Activated T-helper 2 cell treated with anti-CD3 and anti-CD28 coated beads, Interferon-gamma antibody, Interleukin-2, Interleukin-4, amounts not matched to agents 10 μg/mL and 5 μg/mL and 100 μg/mL, durations not matched to agents 14 hours and 24 hours and 36 hours (primary cell): Measurements from ENCODE around the gene SHTN1. TPM values are rescaled to one million over a fixed set of nuclear protein-coding genes. Genes with fewer than 3 reads are reported as not detected.

ENCODE experiments used
- DNase-seq: peaks from one replicate; pipeline ENCODE4 v3.0.0; 2021; ENCODE audit warnings: low spot score
- H3K27ac Mint-ChIP-seq: one replicate; pipeline ENCODE4 v1.8.0; 2021; ENCODE audit warnings: mixed read lengths
- H3K27me3 Mint-ChIP-seq: one replicate; pipeline ENCODE4 v1.8.0; 2021; ENCODE audit warnings: low read depth, mixed read lengths
- H3K36me3 Mint-ChIP-seq: one replicate; pipeline ENCODE4 v1.8.0; 2021; ENCODE audit warnings: low read depth, mixed read lengths
- H3K4me1 Mint-ChIP-seq: one replicate; pipeline ENCODE4 v1.8.0; 2021; ENCODE audit warnings: low read depth, mixed read lengths
- H3K4me3 Mint-ChIP-seq: one replicate; pipeline ENCODE4 v1.8.0; 2021; ENCODE audit warnings: low read depth, mild to moderate bottlenecking, moderate library complexity, mixed read lengths
- H3K9me3 Mint-ChIP-seq: one replicate; pipeline ENCODE4 v1.8.0; 2021; ENCODE audit warnings: mixed read lengths
- intact Hi-C: fragments of 100-400 bp; cut with micrococcal nuclease; formaldehyde crosslinking; loops from one replicate; pipeline ENCODE4 v1.15.1; 2023
- total RNA-seq: library from RNA; stranded (reverse); gene quantifications from 2 replicates; pipeline ENCODE4 v1.2.3, GENCODE V29; 2022

SHTN1 gene
- total RNA-seq, 1 donor from 2014 or later, result not detected

GRCh38 chr10:116973946-116974455 lies 31.0 kb downstream of the SHTN1 start:
- no peaks in the 10 kb centered on the region for H3K4me1 Mint-ChIP-seq
- H3K36me3 Mint-ChIP-seq, result no peaks in the 10 kb centered on the region
- H3K4me3 Mint-ChIP-seq, result no peak overlapping the region
- no peak overlapping the region for H3K27ac Mint-ChIP-seq
- no peaks in the 10 kb centered on the region for H3K27me3 Mint-ChIP-seq
- intact Hi-C loops, result no loop called here
- DNase-seq, result no peak
- H3K9me3 Mint-ChIP-seq, result no peaks in the 10 kb centered on the region

- no peak for DNase-seq
- no peaks in the 10 kb centered on the region for H3K36me3 Mint-ChIP-seq
- H3K4me1 Mint-ChIP-seq, result no peaks in the 10 kb centered on the region
- H3K4me3 Mint-ChIP-seq, result no peak overlapping the region
- no peaks in the 10 kb centered on the region for H3K9me3 Mint-ChIP-seq
- no peak overlapping the region for H3K27ac Mint-ChIP-seq
- H3K27me3 Mint-ChIP-seq, result no peaks in the 10 kb centered on the region
- intact Hi-C loops, result no loop called here
Measured at GRCh38 chr10:116973371-116973905, 31.5 kb downstream of the SHTN1 start.

DNA sequence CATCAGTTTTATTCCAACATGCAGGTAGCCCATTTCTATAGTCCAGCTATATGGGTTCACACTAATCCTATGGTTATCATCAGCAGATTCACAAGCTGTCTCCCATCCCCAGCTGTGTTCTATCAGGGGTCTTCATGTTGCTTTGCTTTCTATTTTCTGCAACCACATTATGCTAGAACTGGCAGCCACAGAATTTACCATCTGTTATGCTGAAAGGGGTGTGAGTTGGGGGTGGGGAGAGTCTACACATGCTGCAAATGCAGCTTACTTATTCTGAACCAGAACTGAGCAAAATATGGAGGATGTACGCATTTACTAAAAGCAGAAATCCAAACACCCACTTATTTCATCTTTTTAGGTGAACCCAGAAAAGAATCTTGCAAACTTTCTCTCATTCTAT lies 32.9 kb downstream of the SHTN1 start:
- intact Hi-C loops, result no loop called here
- no peak overlapping the region for H3K27ac Mint-ChIP-seq
- H3K36me3 Mint-ChIP-seq, result no peaks in the 10 kb centered on the region
- H3K27me3 Mint-ChIP-seq, result no peaks in the 10 kb centered on the region
- H3K4me1 Mint-ChIP-seq, result no peaks in the 10 kb centered on the region
- DNase-seq, result no peak
- no peak overlapping the region for H3K4me3 Mint-ChIP-seq
- no peaks in the 10 kb centered on the region for H3K9me3 Mint-ChIP-seq

- H3K4me1 Mint-ChIP-seq, result no peaks in the 10 kb centered on the region
- intact Hi-C loops, result no loop called here
Measured at GRCh38 chr10:116970050-116970449, 34.9 kb downstream of the SHTN1 start.

GRCh38 chr10:116968331-116968730 lies 36.7 kb downstream of the SHTN1 start:
- H3K36me3 Mint-ChIP-seq, result no peaks in the 10 kb centered on the region
- intact Hi-C loops, result no loop called here
- no peaks in the 10 kb centered on the region for H3K27me3 Mint-ChIP-seq
- H3K27ac Mint-ChIP-seq, result no peak overlapping the region
- DNase-seq, result no peak
- no peak overlapping the region for H3K4me3 Mint-ChIP-seq
- H3K9me3 Mint-ChIP-seq, result no peaks in the 10 kb centered on the region
- no peaks in the 10 kb centered on the region for H3K4me1 Mint-ChIP-seq

More at GRCh38 chr10:116970050-116970449, 34.9 kb downstream of the SHTN1 start:
- Mint-ChIP-seq H3K27ac (no peak overlapping the region), H3K9me3 (no peaks in the 10 kb centered on the region), H3K36me3 (no peaks in the 10 kb centered on the region), H3K4me3 (no peak overlapping the region), H3K27me3 (no peaks in the 10 kb centered on the region)
- DNase-seq, result no peak

DNA sequence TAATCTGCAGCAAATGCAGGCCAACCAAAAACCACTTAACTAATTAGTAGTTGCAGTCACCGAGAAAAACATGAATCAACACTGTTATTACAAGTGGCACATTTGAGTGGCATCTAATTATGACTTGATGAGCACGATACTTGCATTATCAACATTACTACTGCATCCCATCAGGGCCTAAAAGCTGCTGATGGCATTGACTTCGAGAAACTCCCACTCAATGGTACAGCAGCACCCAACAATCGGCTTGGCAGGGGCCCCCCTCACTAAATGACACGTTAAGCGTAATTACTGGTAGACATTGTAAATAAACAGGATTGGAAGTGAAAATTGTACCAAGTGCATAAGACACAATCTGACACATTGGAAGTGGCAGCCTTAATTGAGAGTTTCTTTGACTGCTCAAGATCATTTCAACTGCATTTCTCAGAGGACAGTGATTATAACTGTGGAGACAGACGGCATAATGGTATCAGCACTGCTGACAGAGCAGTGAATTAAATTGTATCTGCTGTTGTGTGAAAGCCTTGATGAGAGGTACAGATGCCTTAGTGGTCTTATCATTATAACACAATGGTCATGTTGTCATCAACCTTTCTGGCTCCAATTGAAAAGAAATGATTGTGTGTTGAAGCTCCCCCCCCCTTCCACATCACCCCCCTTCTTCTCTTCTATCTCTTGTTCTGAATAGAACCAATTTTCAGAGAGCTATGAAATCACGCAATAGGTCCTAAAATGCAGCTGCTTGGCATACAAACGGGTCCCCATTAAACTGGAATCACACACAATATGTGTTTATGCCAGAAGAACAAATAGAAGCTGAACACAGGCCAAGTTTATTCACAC lies 43.4 kb downstream of the SHTN1 start:
- Mint-ChIP-seq H3K36me3 (no peaks in the 10 kb centered on the region), H3K9me3 (no peaks in the 10 kb centered on the region), H3K4me3 (no peak overlapping the region), H3K27me3 (no peaks in the 10 kb centered on the region), H3K4me1 (no peaks in the 10 kb centered on the region), H3K27ac (no peak overlapping the region)
- no peak for DNase-seq
- intact Hi-C loops, result no loop called here

DNA sequence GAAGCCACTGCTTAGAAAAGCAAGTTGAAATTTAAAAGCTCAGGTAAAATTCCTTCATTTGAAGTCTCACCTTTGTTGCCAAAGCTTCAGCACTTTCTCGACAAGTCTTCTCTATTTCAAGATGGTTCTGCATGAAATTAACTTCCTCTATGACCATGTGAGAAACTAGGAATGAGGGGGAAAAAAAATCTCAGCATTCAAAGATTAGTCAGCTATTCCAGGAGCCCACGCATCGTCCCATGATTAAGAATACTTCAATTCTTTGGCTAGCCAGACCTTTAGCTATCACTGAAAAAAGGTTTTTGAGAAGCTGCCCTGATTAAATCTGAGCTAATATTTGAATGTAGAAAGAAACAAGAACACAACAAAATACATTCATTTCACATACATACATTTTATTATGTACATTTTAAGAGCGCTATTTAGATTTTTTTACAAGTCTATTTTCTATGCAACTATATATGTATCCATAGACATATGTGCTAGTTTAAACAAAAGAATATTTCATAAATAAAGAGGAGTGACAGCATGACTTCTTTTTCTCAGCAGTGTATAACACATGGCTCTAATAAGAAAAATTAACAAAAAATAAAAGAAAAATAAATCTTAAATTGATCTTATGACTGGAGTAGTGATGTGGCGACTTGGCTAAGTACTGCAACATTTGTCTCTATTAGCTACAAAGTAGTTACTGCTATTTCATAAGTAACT lies 44.8 kb downstream of the SHTN1 start:
- intact Hi-C loops, result no loop called here
- DNase-seq, result no peak
- Mint-ChIP-seq H3K27ac (no peak overlapping the region), H3K9me3 (no peaks in the 10 kb centered on the region), H3K4me3 (no peak overlapping the region), H3K36me3 (no peaks in the 10 kb centered on the region), H3K27me3 (no peaks in the 10 kb centered on the region), H3K4me1 (no peaks in the 10 kb centered on the region)

DNA sequence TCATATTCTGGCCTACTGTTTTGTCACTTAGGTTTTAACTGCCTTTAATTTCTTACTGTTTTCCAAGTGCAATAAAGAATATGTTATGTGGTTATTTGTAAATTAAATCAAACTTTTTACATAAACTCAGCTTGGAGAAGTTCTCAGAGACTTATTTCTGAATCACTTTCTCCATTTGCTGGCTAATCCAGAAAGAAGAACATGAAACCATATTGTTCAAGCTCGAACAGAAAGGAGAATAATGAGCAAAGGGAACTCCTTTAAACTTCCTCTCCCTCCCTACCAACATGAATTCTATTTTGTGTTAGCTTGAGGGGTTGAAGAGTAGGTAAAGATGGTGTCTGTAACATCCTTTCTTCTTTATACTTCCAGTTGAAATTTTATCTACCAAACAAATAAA lies 52.3 kb downstream of the SHTN1 start:
- Mint-ChIP-seq H3K4me3 (no peak overlapping the region), H3K9me3 (no peaks in the 10 kb centered on the region), H3K27ac (no peak overlapping the region), H3K27me3 (no peaks in the 10 kb centered on the region), H3K36me3 (no peaks in the 10 kb centered on the region), H3K4me1 (no peaks in the 10 kb centered on the region)
- intact Hi-C loops, result no loop called here
- no peak for DNase-seq

DNA sequence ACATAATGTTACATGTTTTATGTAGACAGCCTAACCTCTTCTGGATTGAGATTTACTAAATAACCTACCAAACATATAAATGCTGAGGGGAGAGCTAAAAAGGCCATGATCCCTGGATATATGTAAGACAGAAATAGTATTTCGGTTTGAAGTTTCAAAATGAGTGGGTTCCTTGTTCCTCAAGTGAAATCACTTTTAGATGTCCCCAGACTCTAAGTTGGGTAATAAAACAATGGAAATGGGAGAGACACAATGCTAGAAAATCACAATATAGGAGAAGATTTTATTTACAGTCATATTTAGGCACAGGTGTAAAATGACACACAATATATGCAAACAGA lies 56.5 kb downstream of the SHTN1 start:
- Mint-ChIP-seq H3K9me3 (no peaks in the 10 kb centered on the region), H3K27ac (no peak overlapping the region), H3K36me3 (no peaks in the 10 kb centered on the region), H3K4me3 (no peak overlapping the region), H3K27me3 (no peaks in the 10 kb centered on the region), H3K4me1 (no peaks in the 10 kb centered on the region)
- no peak for DNase-seq
- intact Hi-C loops, result no loop called here

DNA sequence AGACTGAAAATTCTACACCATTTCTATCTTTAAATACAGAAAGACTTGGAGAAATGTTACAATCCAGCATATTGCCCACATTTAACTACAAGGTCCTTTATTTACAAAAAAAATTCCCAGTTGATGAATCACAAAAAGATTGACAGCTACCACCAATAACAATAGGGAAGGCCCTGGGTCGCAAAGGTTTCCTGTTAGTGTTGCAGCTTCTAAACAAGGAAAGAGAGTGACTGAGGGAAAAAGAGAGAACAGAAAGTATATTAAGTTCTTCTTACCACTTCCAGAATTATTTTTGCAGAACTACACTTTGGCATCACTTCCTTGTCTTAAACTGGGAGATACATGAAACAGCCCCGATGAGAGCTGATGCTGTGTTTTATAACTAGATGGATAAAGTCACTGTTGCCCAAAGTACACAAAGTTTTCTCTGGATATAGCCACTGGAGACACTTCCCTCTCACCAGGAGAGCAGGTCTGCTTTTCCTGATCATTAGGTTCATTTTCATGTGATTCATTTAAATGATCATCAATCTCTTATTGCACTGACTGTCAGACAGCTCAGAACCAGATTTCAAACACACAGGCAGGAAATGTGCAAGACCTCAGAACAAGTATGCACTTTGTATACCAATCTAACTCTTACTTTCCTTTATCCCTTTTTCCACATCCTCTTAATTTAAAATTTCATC lies 57.0 kb downstream of the SHTN1 start:
- Mint-ChIP-seq H3K4me3 (no peak overlapping the region), H3K27ac (no peak overlapping the region), H3K4me1 (no peaks in the 10 kb centered on the region), H3K36me3 (no peaks in the 10 kb centered on the region), H3K9me3 (no peaks in the 10 kb centered on the region), H3K27me3 (no peaks in the 10 kb centered on the region)
- no peak for DNase-seq
- intact Hi-C loops, result no loop called here

GRCh38 chr10:116944911-116945310 lies 60.1 kb downstream of the SHTN1 start:
- Mint-ChIP-seq H3K4me3 (no peak overlapping the region), H3K36me3 (no peaks in the 10 kb centered on the region), H3K4me1 (no peaks in the 10 kb centered on the region)

GRCh38 chr10:116931806-116932205 lies 73.2 kb downstream of the SHTN1 start:
- H3K27ac Mint-ChIP-seq, result no peak overlapping the region
- no peaks in the 10 kb centered on the region for H3K27me3 Mint-ChIP-seq
- H3K4me3 Mint-ChIP-seq, result no peak overlapping the region
- no peaks in the 10 kb centered on the region for H3K36me3 Mint-ChIP-seq
- DNase-seq, result no peak
- intact Hi-C loops, result no loop called here
- H3K4me1 Mint-ChIP-seq, result no peaks in the 10 kb centered on the region
- H3K9me3 Mint-ChIP-seq, result no peaks in the 10 kb centered on the region

More at GRCh38 chr10:116944911-116945310, 60.1 kb downstream of the SHTN1 start:
- intact Hi-C loops, result no loop called here
- no peak for DNase-seq
- Mint-ChIP-seq H3K27me3 (no peaks in the 10 kb centered on the region), H3K27ac (no peak overlapping the region), H3K9me3 (no peaks in the 10 kb centered on the region)
